GM12878 (cell line): Measurements from ENCODE around the gene P2RY1. TPM values are rescaled to one million over a fixed set of nuclear protein-coding genes. Genes with fewer than 3 reads are reported as not detected.
"Not testable (repeated sequence)": the region's sequence is repeated elsewhere in the genome, so short reads cannot be mapped to it uniquely, and the experiment has no call there.

Experiments
- ATAC-seq: fragments of 200-7000 bp; cut with Tn5 transposase; 3 replicates; pipeline ENCODE4 v1.9.1; 2020; ENCODE audit warnings: mild to moderate bottlenecking, moderate library complexity
- BruUV-seq: library from RNA; stranded (reverse); fragments of 400-500 nt; replicated peaks from 2 replicates; lab custom pipeline; 2021; lab: Mats Ljungman, UMichigan
- CTCF ChIA-PET: fragments of 300-600 bp; sonication (Branson Sonifier 250); formaldehyde crosslinking; extraction: SDS; loops from one replicate; lab custom pipeline; 2021; ENCODE audit warnings: inconsistent platforms; lab: Yijun Ruan, JAX
- POLR2A ChIA-PET: fragments of 350-600 bp; formaldehyde crosslinking; extraction: SDS; loops from one replicate; lab custom pipeline; 2021; ENCODE audit warnings: inconsistent platforms; lab: Charles Lee
- RAD21 ChIA-PET: fragments of 300-600 bp; sonication (Branson Sonifier 250); formaldehyde crosslinking; loops from one replicate; lab custom pipeline; 2023; ENCODE audit warnings: antibody characterized with exemption; ENCODE audit not compliant: unreplicated experiment; lab: Charles Lee
- SMC1A ChIA-PET: fragments of 300-600 bp; sonication (Branson Sonifier 250); formaldehyde crosslinking; loops from one replicate; lab custom pipeline; 2023; ENCODE audit not compliant: unreplicated experiment, uncharacterized antibody; lab: Charles Lee
- DNase-seq: peaks from one replicate; pipeline ENCODE4 v3.0.0-alpha.2; 2011; ENCODE audit warnings: low read depth, low spot score
- FAIRE-seq: peaks from 3 replicates; lab custom pipeline; 2011; peaks lifted over from hg19 to GRCh38; lab: Jason Lieb, UNC
- H2AFZ ChIP-seq: 2 replicates; pipeline ENCODE4 v1.6.0; 2011; ENCODE audit warnings: low read depth, low read length, control low read depth; ENCODE audit not compliant: control insufficient read depth
- H3K27ac ChIP-seq: 2 replicates; pipeline ENCODE4 v1.5.1; 2011; ENCODE audit warnings: control low read depth; ENCODE audit not compliant: control insufficient read depth, insufficient read depth
- H3K27me3 ChIP-seq, 2 experiments: replicated peaks in 1 of 2; 2 replicates each; pipeline versions ENCODE4 v1.6.0 to v1.6.1; 2011; ENCODE audit warnings: low read length in 1 of 2; ENCODE audit not compliant: control insufficient read depth in 2 of 2, insufficient read depth in 2 of 2
- H3K36me3 ChIP-seq, 2 experiments: 2 replicates each; pipeline ENCODE4 v1.5.1; 2011; ENCODE audit warnings: low read length in 1 of 2; ENCODE audit not compliant: control insufficient read depth in 2 of 2, insufficient read depth in 2 of 2
- H3K4me1 ChIP-seq: 2 replicates; pipeline ENCODE4 v1.6.1; 2011; ENCODE audit warnings: mild to moderate bottlenecking, low read length, moderate library complexity, mixed read lengths; ENCODE audit not compliant: control insufficient read depth, insufficient read depth
- H3K4me2 ChIP-seq: 2 replicates; pipeline ENCODE4 v1.6.0; 2011; ENCODE audit warnings: control low read depth; ENCODE audit not compliant: control insufficient read depth, insufficient read depth
- H3K4me3 ChIP-seq: fragments of 200-600 bp; sonication (generic); 2 replicates; pipeline ENCODE4 v1.5.1; 2016
- H3K79me2 ChIP-seq: 2 replicates; pipeline ENCODE4 v1.6.0; 2011; ENCODE audit warnings: low read length; ENCODE audit not compliant: control insufficient read depth, insufficient read depth
- H3K9ac ChIP-seq: 2 replicates; pipeline ENCODE4 v1.8.0; 2011; ENCODE audit warnings: low read length, control low read depth, mixed read lengths; ENCODE audit not compliant: control insufficient read depth, insufficient read depth
- H3K9me3 ChIP-seq: replicated peaks from 3 replicates; pipeline ENCODE4 v1.5.1; 2011; ENCODE audit warnings: mild to moderate bottlenecking, low read length; ENCODE audit not compliant: control insufficient read depth, insufficient read depth
- H4K20me1 ChIP-seq: 2 replicates; pipeline ENCODE4 v1.6.0; 2011; ENCODE audit not compliant: control insufficient read depth, insufficient read depth
- ASH2L ChIP-seq: fragments of 300-600, 200-600 bp; sonication (generic); IDR thresholded peaks from 2 replicates; pipeline ENCODE4 v1.6.1; 2017; ENCODE audit warnings: low read depth, mild to moderate bottlenecking, borderline replicate concordance
- NFIC ChIP-seq: IDR thresholded peaks from 2 replicates; pipeline ENCODE4 v1.6.1; 2012; ENCODE audit warnings: low read depth, mild to moderate bottlenecking, inconsistent platforms, low read length, moderate library complexity
- RUNX3 ChIP-seq: IDR thresholded peaks from 2 replicates; pipeline ENCODE4 v1.6.1; 2012; ENCODE audit warnings: low read length, inconsistent platforms
- SPI1 ChIP-seq: IDR thresholded peaks from 2 replicates; pipeline ENCODE4 v1.6.1; 2011; ENCODE audit warnings: low read depth, mild to moderate bottlenecking, low read length, moderate library complexity, borderline replicate concordance; ENCODE audit not compliant: insufficient read depth
- SRF ChIP-seq, 2 experiments: IDR thresholded peaks; 2 replicates each; pipeline ENCODE4 v1.6.1; 2011; ENCODE audit warnings: low read depth in 2 of 2, low read length in 2 of 2, mild to moderate bottlenecking in 1 of 2, moderate library complexity in 1 of 2
- STAT1 ChIP-seq: fragments of 450-650 bp; conservative IDR thresholded peaks from 2 replicates; pipeline ENCODE4 v1.6.1; 2014; ENCODE audit warnings: antibody characterized with exemption, mild to moderate bottlenecking
- WRNIP1 ChIP-seq: IDR thresholded peaks from 2 replicates; pipeline ENCODE4 v1.6.1; 2011; ENCODE audit warnings: low read depth, low read length, improper control_type of control experiment, borderline replicate concordance
- WGBS: methylation state at CpG from one replicate; pipeline ENCODE4 v1.1.6; 2016; ENCODE audit warnings: low lambda C conversion rate; ENCODE audit not compliant: insufficient replicate concordance, insufficient coverage; ENCODE audit errors: missing lambda C conversion rate; 5-methylcytosine and 5-hydroxymethylcytosine counted together
- in situ Hi-C: fragments of 300-500 bp; cut with MboI; formaldehyde crosslinking; loops from 9 replicates; pipeline ENCODE4 v1.14.3; 2018; ENCODE audit warnings: mixed read lengths
- intact Hi-C: fragments of 100-400 bp; cut with micrococcal nuclease; formaldehyde crosslinking; loops from one replicate; pipeline ENCODE4 v1.14.2; 2022; ENCODE audit not compliant: unreplicated experiment
- polyA plus RNA-seq, 11 experiments: library from polyadenylated mRNA; depleted of rRNA in 4 of 11; unstranded in 6 of 11; stranded (reverse) in 5 of 11; fragments of >200 nt; fragmentation: Nextera tagmentation in 4 of 11; fragmentation: Illumina TruSeq in 1 of 11; extraction: Ambion mirVana in 4 of 11; extraction: Trizol in 1 of 11; gene quantifications; 1 replicate in 1 of 11; 2 replicates in 10 of 11; pipeline versions ENCODE4 v1.2.1 to v1.2.3, GENCODE V29; 2011 to 2016; ENCODE audit warnings: inconsistent platforms in 2 of 11, missing spikeins in 2 of 11, low read depth in 1 of 11
- total RNA-seq, 4 experiments: library from RNA; depleted of rRNA in 3 of 4; stranded (reverse); fragments of >200 nt in 3 of 4; fragmentation: Illumina TruSeq in 1 of 4; extraction: Trizol in 1 of 4; gene quantifications; 2 replicates each; pipeline versions ENCODE4 v1.2.1 to v1.2.3, GENCODE V29; 2013 to 2021
- TF ChIP-seq, protein P1 (sequence below): fragments of 450-650 bp; IDR thresholded peaks from 2 replicates; pipeline ENCODE4 v1.6.1; 2017; ENCODE audit warnings: antibody characterized with exemption, mild to moderate bottlenecking, moderate library complexity

P2RY1 gene
- total and polyA plus RNA-seq, 10 of the 15 experiments (the other 5 are each of a cell fraction or from before 2014, with no cell fraction given): 0.01 to 3.4 (median 1.9) TPM

DNA sequence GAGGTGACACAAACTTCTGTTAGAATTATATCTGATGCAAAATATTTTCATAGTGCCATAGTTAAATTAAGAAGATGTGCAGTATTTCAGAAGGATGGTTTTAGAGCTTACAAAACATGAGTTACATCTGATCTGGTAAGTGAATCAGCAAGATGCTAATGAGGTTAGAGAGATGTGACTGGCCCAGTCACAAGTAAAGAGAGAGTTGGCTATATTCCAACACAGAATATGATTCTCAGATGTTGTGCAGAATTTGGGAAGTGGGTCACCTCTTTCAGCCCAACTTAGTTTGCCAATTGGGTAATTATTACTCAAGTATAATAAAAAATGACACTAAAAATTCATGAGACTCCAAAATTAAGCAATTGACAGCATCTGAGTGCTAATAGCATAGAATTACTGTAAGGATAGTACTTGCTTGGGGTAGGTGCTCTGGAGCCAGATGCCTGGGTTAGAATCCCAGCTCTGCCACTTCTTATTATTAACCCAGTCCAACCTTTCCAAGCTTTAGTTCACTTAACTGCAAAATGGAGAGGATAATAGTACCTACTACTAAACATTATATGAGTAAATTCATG is 30.8 kb downstream of the P2RY1 start (continued):
- TF ChIP-seq, protein P1, sequence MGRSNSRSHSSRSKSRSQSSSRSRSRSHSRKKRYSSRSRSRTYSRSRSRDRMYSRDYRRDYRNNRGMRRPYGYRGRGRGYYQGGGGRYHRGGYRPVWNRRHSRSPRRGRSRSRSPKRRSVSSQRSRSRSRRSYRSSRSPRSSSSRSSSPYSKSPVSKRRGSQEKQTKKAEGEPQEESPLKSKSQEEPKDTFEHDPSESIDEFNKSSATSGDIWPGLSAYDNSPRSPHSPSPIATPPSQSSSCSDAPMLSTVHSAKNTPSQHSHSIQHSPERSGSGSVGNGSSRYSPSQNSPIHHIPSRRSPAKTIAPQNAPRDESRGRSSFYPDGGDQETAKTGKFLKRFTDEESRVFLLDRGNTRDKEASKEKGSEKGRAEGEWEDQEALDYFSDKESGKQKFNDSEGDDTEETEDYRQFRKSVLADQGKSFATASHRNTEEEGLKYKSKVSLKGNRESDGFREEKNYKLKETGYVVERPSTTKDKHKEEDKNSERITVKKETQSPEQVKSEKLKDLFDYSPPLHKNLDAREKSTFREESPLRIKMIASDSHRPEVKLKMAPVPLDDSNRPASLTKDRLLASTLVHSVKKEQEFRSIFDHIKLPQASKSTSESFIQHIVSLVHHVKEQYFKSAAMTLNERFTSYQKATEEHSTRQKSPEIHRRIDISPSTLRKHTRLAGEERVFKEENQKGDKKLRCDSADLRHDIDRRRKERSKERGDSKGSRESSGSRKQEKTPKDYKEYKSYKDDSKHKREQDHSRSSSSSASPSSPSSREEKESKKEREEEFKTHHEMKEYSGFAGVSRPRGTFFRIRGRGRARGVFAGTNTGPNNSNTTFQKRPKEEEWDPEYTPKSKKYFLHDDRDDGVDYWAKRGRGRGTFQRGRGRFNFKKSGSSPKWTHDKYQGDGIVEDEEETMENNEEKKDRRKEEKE: no peak
- TF ChIP-seq NFIC (no peak), WRNIP1 (no peak), ASH2L (no peak), STAT1 (no peak)
- TF ChIP-seq, all 136 proteins: peak for 0

DNA sequence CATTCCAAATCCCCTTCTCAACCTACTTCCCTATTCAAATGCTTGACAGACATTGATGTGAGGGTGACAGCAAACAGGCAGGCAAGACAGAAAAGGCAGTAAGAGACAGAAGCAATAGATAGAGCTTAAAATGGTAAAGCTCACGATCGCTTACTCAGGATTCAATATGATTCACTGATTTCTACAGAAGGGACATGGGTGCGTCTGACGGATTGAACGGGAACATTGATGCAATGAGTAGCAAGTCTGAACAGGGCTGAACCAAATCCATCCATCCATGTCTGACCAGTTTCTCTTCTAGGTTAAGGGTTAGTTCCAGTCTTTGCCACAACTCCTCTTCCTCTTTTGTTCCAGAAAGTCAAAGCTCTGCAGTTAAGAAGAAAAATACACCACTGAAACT is 35.1 kb downstream of the P2RY1 start:
- 0 out of 2 replicates have a peak overlapping the region, but pooled peaks have one; percentile 7 for H3K4me2 ChIP-seq
- TF ChIP-seq SPI1: peak; percentile 76
- peak; percentile 39; the same call in 1 of the 2 replicates for TF ChIP-seq RUNX3
- TF ChIP-seq SRF (IDR thresholded peaks at IDR 0.05; ENCODE audit: low read depth in 2 of 2, low read length in 2 of 2): no peak
- TF ChIP-seq WRNIP1: no peak

DNA sequence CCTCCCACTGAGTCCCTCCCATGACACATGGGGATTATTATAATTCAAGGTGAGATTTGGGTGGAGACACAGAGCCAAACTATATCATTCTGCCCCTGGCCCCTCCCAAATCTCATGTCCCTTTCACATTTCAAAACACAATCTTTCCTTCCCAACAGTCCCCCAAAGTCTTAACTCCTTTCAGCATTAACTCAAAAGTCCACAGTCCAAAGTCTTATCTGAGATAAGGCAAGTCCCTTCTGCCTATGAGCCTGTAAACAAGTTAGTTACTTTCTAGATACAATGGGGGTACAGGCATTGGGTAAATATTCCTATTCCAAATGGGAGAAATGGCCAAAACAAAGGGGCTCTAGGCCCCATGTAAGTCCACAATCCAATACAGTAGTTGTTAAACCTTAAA is 38.4 kb downstream of the P2RY1 start:
- CTCF ChIA-PET, H3K4me3 ChIP-seq, H3K4me1 ChIP-seq, H4K20me1 ChIP-seq, H3K27me3 ChIP-seq, H2AFZ ChIP-seq, H3K36me3 ChIP-seq, BruUV-seq, DNase-seq, intact Hi-C loops, H3K4me2 ChIP-seq, in situ Hi-C loops, H3K79me2 ChIP-seq, FAIRE-seq, SMC1A ChIA-PET, ATAC-seq, H3K9me3 ChIP-seq, H3K9ac ChIP-seq, POLR2A ChIA-PET, H3K27ac ChIP-seq, RAD21 ChIA-PET: not testable (repeated sequence)

More for the DNA sequence above, 35.1 kb downstream of the P2RY1 start:
- DNase-seq (peak; percentile 16), FAIRE-seq (no peak), ATAC-seq (peak; percentile 43; the same call in 2 of the 3 replicates)
- H3K27ac ChIP-seq: no peak overlapping the region
- H3K9me3 ChIP-seq: peaks cover 2% of the 10 kb centered on the region; the same call in 1 of the 3 replicates
- RAD21 ChIA-PET: interaction anchor here (0.5 kb wide), 1 partner anchor 1144 kb away, joined by 5 read pairs; no protein-coding TSS in a partner anchor
- SMC1A ChIA-PET: no interaction called here
- CTCF ChIA-PET: no interaction called here
- BruUV-seq: no TSS peak
- WGBS: 91% methylated on average over 5 of the region's 5 CpGs
- POLR2A ChIA-PET: no interaction called here
- H2AFZ ChIP-seq: no peak overlapping the region
- H3K9ac ChIP-seq: no peak overlapping the region
- no peaks in the 10 kb centered on the region for H4K20me1 ChIP-seq
- no peak overlapping the region for H3K4me3 ChIP-seq
- in situ Hi-C loops: no loop called here
- H3K4me1 ChIP-seq: no peaks in the 10 kb centered on the region
- no peaks in the 10 kb centered on the region for H3K79me2 ChIP-seq
- H3K27me3 ChIP-seq: no peaks in the 10 kb centered on the region; a peak in 1 of 4 replicates
- no peaks in the 10 kb centered on the region for H3K36me3 ChIP-seq
- intact Hi-C loops: no loop called here
